ENCODE data around the gene CNGA2.

Gene CNGA2

GRCh38 chrX:151726751-151727150 is 7.8 kb upstream of the CNGA2 start:
- Histone ChIP-seq H4K20me1 (ENCODE audit: insufficient read depth, low read length) (no peaks in the 10 kb centered on the region), H3K27me3 (replicated peaks; ENCODE audit: insufficient read depth, low read length) (no peaks in the 10 kb centered on the region), H3K9me3 (replicated peaks; ENCODE audit: insufficient read depth, low read length) (no peaks in the 10 kb centered on the region)

DNA sequence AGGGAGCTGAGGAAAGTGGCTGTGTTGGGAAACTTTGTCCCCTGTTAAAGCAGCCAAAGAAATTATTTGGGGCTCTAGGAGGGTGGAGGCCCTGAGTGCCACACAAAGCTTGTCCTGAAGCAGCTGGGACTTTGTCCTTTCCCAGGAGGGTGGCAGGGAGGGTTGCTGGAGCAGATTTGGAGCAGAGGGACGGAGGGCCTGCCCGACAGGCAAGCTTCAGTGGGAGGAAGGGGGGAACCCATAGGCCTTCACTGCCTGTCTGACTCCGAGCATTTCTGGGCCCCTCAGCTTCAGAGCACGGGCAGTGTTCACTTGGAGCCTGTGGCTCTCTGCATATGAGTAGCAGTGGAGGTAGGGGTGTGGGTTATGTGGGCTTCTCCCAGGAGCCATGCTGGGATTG is 7.2 kb upstream of the CNGA2 start:
- Histone ChIP-seq H3K27ac (ENCODE audit: low read length) (no peak overlapping the region), H3K36me3 (replicated peaks; ENCODE audit: insufficient read depth, low read length) (no peaks in the 10 kb centered on the region)
- TF ChIP-seq EZH2phosphoT487 (IDR thresholded peaks at IDR 0.05; ENCODE audit: low read length) (no peak), EZH2 (optimal IDR thresholded peaks at IDR 0.05; ENCODE audit: low read depth, low read length) (no peak), CTCF (IDR thresholded peaks at IDR 0.05; ENCODE audit: low read length) (no peak)

More at GRCh38 chrX:151726751-151727150, 7.8 kb upstream of the CNGA2 start:
- Histone ChIP-seq H3K4me2 (ENCODE audit: low read depth, low read length) (no peak overlapping the region), H3K79me2 (ENCODE audit: low read length) (no peaks in the 10 kb centered on the region), H3K9me2 (replicated peaks; ENCODE audit: insufficient read depth, low read length) (no peaks in the 10 kb centered on the region), H3F3A (ENCODE audit: insufficient read depth, low read length) (no peaks in the 10 kb centered on the region), H3K27ac (ENCODE audit: low read length) (no peak overlapping the region), H3K4me1 (ENCODE audit: low read length) (no peaks in the 10 kb centered on the region), H3K36me3 (replicated peaks; ENCODE audit: insufficient read depth, low read length) (no peaks in the 10 kb centered on the region), H2AFZ (ENCODE audit: low read length) (no peak overlapping the region), H3K4me3 (ENCODE audit: low read length) (no peak overlapping the region), H3K9ac (ENCODE audit: low read length) (no peak overlapping the region)
- TF ChIP-seq EZH2 (optimal IDR thresholded peaks at IDR 0.05; ENCODE audit: low read depth, low read length) (no peak), CTCF (IDR thresholded peaks at IDR 0.05; ENCODE audit: low read length) (no peak), EZH2phosphoT487 (IDR thresholded peaks at IDR 0.05; ENCODE audit: low read length) (no peak)
- DNase-seq, result no peak

GRCh38 chrX:151729056-151729725 is 5.4 kb upstream of the CNGA2 start:
- H4K20me1 ChIP-seq (ENCODE audit: insufficient read depth, low read length), result no peaks in the 10 kb centered on the region

More for the DNA sequence above, 7.2 kb upstream of the CNGA2 start:
- Histone ChIP-seq H2AFZ (ENCODE audit: low read length) (no peak overlapping the region), H3K4me3 (ENCODE audit: low read length) (no peak overlapping the region), H3K79me2 (ENCODE audit: low read length) (no peaks in the 10 kb centered on the region), H3F3A (ENCODE audit: insufficient read depth, low read length) (no peaks in the 10 kb centered on the region), H3K27me3 (replicated peaks; ENCODE audit: insufficient read depth, low read length) (no peaks in the 10 kb centered on the region), H3K4me2 (ENCODE audit: low read depth, low read length) (no peak overlapping the region), H3K4me1 (ENCODE audit: low read length) (no peaks in the 10 kb centered on the region), H3K9ac (ENCODE audit: low read length) (no peak overlapping the region), H3K9me2 (replicated peaks; ENCODE audit: insufficient read depth, low read length) (no peaks in the 10 kb centered on the region), H4K20me1 (ENCODE audit: insufficient read depth, low read length) (no peaks in the 10 kb centered on the region), H3K9me3 (replicated peaks; ENCODE audit: insufficient read depth, low read length) (no peaks in the 10 kb centered on the region)
- DNase-seq, result no peak

More at GRCh38 chrX:151729056-151729725, 5.4 kb upstream of the CNGA2 start:
- Histone ChIP-seq H3K79me2 (ENCODE audit: low read length) (no peaks in the 10 kb centered on the region), H3K27me3 (replicated peaks; ENCODE audit: insufficient read depth, low read length) (no peaks in the 10 kb centered on the region), H3K4me2 (ENCODE audit: low read depth, low read length) (no peak overlapping the region), H3F3A (ENCODE audit: insufficient read depth, low read length) (no peaks in the 10 kb centered on the region), H3K9me3 (replicated peaks; ENCODE audit: insufficient read depth, low read length) (no peaks in the 10 kb centered on the region), H3K36me3 (replicated peaks; ENCODE audit: insufficient read depth, low read length) (no peaks in the 10 kb centered on the region), H2AFZ (ENCODE audit: low read length) (no peak overlapping the region), H3K9me2 (replicated peaks; ENCODE audit: insufficient read depth, low read length) (no peaks in the 10 kb centered on the region), H3K27ac (ENCODE audit: low read length) (no peak overlapping the region), H3K4me3 (ENCODE audit: low read length) (no peak overlapping the region), H3K9ac (ENCODE audit: low read length) (no peak overlapping the region), H3K4me1 (ENCODE audit: low read length) (no peaks in the 10 kb centered on the region)
- no peak for DNase-seq
- TF ChIP-seq EZH2phosphoT487 (IDR thresholded peaks at IDR 0.05; ENCODE audit: low read length), result no peak
- no peak for TF ChIP-seq EZH2 (optimal IDR thresholded peaks at IDR 0.05; ENCODE audit: low read depth, low read length)
- TF ChIP-seq CTCF (IDR thresholded peaks at IDR 0.05; ENCODE audit: low read length), result no peak

Measured in MM.1S (cell line).